Fibroblast of peridontal ligament (primary cell): ENCODE results near the gene SERHL2.
"Not testable (repeated sequence)": the region's sequence is repeated elsewhere in the genome, so short reads cannot be mapped to it uniquely, and the experiment has no call there.

ENCODE experiments used
- DNase-seq: peaks from one replicate; pipeline ENCODE4 v3.0.0-alpha.2; 2010; ENCODE audit errors: extremely low read depth

The SERHL2 gene

DNA sequence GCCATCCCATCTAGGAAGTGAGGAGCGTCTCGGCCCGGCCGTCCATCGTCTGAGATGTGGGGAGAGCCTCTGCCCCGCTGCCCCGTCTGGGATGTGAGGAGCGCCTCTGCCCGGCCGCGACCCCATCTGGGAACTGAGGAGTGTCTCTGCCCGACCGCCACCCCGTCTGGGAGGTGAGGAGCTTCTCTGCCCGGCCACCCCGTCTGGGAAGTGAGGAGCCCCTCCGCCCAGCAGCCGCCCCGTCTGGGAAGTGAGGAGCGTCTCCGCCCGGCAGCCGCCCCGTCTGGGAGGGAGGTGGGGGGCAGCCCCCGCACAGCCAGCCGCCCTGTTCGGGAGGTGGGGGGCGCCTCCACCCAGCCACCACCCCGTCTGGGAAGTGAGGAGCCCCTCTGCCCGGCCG is 53.9 kb downstream of the SERHL2 start:
- DNase-seq: not testable (repeated sequence)

DNA sequence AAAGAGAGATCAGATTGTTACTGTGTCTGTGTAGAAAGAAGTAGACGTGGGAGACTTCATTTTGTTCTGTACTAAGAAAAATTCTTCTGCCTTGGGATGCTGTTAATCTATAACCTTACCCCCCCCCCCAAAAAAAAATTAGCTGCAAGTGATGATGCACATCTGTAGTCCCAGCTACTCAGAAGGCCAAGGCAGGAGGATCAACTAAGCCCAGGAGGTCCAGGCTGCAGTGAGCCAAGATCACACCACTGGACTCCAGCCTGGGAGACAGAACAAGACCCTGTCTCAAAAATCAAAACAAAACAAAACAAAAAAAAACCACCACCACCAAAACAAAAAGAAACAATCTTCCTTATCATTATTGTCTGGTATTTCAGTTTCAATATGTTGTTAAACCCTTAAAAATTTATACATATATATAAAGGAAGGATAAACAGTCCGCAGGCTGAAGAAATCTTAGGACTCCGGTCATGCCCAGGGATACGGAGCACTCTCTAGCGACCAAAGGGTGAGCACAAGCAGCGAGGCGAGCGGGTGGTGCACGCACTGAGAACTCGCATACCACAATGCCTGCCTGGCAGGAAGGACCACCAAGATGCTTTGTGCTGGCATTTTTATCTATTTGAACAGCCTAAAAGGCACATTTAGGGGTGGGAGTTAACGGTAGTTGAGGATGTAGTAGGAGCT is 54.5 kb downstream of the SERHL2 start:
- peak; percentile 3 for DNase-seq

DNA sequence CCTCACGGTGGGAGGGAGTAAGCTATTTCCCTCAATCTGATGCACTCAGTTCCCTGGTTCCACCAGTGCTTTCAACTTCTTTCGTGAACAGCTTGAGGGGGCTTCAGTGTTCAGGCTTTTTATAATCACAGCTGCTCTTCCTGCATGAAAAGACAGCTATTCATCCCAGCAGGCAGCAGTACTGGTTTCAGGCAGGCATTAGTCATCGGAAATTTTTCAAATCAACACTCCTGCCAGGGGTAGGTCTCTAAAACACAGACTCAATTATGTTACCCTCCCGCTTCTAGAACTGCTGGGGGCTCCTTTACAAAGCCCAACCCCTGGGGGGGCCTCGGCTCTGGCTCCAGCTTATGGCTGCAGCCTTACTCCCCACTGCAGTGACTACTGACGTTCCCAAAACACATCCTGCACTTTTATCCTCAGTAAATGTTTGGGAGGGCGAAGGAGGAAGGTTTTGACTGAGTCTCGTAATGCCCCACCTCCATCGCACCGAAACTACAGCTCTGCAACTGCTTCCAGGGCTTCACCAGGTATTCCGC is 55.1 kb downstream of the SERHL2 start:
- peak; percentile 61 for DNase-seq

DNA sequence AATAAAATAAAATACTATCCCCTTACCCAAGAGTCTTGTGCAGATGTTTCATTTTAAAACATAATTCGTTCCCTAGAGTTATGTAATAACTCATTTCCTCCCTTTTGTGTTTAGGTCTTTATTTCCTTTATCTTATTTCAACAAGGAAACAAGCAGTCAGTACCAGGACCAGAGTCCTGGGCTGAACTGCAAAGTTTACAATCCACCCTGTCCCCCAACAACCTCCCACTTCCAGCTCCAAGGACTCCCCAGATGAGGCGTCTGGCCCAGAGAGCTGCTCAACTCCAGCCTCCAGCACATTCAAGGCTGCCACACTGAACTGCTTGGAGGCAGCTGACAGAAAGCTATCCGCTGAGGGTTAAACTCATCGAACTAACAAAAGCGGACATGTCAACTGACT is 56.4 kb downstream of the SERHL2 start:
- peak; percentile 15 for DNase-seq

DNA sequence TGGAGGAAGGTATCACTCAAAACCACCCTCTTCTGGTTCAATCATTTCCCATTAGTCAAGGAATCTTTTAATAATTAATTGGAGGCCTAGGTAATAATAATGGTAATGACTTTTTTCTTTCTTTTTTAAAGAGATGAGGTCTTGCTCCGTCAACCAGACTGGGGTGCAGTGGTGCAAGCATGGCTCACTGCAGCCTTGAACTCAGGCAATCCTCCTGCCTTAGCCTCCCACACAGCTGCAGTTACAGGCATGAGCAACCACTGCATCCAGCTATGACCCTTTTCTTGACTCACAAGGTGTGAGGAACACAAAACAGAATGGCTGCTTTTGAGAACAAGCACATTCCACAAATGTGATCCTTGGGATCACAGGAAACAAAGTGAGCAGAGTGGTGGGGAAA is 57.3 kb downstream of the SERHL2 start:
- no peak for DNase-seq

DNA sequence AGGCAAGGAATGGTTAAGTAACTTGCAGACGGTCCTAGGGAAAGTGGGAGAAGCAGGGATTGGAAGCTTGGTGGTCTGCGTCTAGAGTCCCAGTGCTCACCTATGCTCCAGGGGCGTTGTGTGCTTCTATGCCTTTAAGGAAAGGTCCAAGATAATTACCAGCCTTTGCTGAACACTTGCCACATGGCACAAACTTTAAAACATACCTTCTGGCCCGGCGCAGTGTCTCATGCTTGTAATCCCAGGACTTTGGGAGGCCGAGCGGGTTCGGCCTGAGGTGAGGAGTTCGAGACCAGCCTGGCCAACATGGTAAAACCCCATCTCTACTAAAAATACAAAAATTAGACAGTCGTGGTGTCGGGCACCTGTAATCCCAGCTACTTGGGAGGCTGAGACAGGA is 58.6 kb downstream of the SERHL2 start:
- DNase-seq: no peak

DNA sequence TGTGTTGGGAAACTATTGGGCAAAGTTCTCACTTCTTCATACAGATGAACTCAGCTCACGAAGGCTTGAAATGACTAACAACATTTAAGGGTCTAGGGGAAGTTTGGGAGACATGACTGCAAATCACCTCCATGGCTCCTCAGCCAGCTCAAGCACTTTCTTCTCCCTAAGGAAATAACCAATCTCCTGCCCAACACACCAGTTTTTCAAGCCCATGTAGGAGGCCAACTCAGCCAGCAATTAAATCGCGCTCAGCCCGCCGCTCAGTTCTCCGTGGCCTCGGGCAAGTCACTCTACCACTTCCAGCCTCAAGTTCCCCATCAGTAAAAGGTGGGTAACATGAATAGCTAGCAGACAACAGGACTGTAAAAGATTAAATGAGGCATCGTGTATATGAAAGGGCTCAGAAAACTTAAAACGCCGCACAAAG is 60.1 kb downstream of the SERHL2 start:
- peak; percentile 40 for DNase-seq

DNA sequence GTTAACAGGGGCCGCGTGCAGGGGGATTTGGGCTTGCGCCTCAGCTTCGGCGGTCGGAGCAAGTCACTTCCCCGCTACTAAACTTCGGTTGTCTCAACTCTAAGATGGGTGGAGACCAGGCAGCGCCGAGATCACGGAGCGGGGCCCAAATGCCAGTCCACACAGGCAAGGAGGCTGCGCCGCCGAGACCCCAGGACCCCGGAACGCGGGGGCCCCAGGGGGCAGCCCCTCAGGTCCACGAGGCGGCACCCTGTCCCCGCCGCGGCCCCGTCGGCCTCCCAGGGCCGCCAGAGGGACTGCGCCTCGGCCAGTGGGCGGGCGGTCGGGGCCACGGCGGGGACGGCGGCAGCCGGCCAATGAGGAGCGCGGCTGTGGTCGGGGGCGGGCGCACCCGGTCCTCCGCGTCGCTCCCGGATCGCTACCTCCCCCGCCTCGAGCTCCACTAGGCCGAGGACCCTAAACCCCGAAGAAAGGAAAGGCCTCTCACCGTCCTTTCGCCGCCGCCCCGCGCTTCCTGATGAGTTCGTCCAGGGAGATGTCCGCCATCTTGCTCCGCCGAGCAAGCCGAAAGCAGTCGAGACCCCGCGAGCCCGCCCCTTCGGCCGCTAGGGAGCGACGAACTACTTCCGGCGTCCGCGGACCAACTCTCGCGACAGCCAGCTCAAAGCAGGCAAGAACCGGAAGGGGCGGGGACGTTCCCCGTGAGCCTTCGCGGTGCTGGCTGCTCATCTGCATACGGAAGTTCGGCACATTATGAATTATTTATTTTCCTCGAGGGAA is 60.7 kb downstream of the SERHL2 start, which contains the start of gene POLDIP3:
TSS of gene POLDIP3 (minus strand) at position 572 of the 780 bp plus-strand sequence. CDS start at position 546, 26 bp downstream.
- DNase-seq: peak; percentile 98

DNA sequence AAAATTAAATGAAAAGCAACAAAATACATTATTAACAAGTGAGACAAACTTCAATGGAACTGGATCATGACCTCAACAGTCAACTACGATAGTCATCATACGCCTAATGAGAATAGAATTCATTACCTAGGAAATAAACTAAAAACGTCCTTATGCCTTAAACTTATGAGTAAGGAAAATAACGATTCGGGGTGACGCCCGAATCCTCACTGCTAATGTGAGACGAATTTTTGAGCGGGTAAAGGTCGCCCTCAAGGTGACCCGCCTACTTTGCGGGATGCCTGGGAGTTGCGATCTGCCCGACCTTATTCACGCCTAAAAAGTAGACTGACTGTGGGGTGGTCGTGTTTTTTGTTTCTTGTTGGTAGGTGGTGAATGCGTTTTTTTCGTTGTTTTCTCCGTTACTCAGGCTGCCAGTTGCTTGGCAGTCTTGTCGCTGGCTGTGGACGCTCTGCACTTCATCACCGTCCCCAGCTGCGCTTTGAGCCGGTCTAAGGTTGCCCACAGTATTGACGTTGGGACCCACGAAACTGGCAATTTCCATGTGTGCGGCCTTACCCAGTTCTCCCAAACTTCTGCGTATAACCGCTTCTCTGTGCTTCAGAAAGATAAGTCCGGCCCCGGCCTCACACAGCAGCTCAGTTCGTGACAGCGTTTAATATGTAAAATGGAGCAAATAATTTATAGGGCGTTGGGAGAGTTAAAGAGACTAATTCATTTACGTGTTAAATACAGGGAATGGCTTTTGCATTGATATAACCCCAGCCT is 61.5 kb downstream of the SERHL2 start:
- peak; percentile 98 for DNase-seq

DNA sequence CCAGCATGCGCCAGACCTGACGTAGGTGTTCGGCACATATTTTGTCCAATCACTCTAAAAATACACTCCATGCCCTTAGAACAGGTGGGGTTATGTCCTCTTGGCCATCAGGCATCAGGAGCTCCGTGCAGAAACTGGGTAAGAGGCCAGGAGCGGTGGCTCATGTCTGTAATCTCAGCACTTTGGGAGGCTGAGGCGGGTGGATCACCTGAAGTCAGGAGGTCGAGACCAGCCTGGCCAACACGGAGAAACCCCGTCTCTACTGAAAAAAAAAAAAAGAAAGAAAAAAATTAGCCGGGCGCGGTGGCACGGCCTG is 62.1 kb downstream of the SERHL2 start:
- not testable (repeated sequence) for DNase-seq

DNA sequence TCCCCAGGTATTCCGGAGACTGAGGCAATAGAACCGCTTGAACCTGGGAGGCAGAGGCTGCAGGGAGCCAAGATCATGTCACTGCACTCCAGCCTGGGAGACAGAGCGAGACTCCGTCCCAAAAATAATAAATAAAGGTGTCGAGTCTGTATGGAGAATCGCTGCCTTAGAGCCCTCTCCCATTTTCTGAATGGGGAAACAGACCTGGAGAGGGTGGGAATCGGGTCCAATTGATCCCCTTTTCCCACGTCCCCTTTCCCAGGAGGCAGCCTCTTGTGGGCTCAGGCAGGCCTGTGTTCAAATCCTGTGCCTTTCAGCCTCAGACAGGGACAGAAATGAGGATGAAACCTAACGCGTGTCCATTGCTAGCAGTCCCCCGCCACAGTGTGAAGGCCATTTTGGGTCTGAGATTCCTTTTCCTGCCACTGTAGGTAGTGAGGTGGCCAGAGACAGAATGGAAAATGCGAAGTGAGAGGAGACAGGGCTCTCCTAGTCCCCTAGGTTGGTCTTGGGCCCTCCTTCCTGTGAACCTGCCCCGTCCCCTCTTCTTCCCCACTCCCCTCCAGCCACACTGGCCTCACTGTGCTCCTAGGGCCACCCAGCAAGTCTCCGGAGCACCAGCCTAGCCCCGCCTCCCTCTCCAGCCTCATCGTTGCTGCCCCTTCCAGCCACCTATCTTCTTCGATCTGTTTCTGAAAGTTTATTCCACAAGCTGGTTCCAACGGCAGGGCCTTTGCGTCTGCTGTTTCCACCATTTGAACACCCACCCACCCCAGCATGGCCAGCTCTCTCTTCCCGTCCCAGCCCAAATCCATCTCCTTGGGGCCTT is 63.6 kb downstream of the SERHL2 start:
- DNase-seq: no peak

DNA sequence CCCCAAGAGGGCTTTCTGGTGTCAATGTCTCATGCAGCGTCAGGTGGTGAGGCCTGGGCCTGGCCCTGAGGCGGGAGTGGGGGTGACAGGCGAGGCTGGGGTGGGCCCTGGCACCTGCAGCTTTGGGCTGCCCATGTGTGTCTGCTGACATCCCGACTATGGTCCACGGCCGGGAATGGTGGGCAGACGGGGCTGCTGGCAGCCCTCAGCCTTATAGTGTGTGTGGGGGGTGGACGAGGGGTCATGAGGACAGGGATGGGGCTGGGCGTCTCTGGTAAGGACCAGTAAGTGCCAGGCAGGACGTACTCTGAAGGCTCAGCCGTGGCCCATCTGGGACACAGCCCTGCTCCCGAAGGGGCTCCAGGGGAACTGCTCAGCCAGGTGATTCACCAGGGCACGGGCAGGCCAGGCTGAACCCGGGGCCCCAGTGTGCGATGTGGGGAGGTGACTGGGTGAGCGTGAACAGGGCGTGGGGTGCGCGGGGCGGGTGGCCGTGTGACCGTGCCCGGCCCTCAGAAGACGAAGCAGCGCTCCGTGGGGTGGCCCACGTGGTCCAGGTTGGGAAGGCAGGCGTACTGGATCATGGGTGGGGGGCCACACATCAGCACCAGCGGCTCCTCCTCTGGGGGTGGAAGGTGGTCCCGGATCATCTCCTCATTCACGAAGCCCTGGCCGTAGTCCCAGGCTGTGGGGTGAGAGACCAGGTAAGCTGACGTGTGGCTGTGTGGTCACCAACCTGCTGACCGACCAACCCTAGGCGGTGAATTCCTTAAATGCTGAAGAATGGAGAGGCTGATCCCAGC is 65.7 kb downstream of the SERHL2 start:
- DNase-seq: no peak

DNA sequence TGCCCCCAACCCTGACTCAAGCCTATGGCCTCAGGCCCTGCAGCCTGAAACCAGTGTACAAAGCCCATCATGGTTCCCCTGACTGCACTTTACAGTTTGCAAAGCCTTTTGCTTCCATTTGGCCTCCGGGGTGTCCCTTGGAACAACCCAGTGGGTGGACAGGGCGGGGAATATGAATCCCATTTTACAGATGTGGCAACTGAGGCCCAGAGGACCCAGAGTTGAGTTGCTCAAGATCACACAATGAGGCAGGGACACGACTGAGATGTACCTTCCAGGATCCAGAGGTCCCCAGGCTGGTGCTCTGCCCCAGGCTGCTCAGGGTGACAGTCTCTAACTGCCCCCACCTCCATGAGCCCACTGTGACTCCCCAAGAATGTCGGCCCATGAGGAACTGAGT is 66.3 kb downstream of the SERHL2 start:
- DNase-seq: no peak

DNA sequence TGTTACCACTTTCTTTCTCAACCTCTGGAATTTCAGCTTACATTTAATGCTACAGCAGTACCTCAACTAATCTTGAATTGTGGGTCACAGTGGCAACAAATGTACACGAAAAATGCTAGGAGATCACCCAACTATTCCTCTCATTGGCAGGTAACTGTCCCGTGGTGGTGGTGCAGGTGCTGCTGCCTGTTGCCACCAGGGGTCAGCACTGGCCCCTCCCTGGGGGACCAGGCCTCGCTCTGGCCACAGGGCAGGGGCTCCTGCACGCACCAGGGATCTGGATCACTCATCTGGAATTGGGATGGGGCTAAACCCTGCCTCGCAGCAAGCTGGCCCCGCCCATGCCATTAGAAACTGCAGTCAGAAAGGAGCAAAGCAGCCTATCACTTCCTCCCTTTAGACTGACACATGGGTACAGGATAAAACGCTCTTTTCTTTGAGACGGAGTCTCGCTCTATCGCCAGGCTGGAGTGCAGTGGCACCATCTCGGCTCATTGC is 67.8 kb downstream of the SERHL2 start:
- DNase-seq: peak; percentile 72

DNA sequence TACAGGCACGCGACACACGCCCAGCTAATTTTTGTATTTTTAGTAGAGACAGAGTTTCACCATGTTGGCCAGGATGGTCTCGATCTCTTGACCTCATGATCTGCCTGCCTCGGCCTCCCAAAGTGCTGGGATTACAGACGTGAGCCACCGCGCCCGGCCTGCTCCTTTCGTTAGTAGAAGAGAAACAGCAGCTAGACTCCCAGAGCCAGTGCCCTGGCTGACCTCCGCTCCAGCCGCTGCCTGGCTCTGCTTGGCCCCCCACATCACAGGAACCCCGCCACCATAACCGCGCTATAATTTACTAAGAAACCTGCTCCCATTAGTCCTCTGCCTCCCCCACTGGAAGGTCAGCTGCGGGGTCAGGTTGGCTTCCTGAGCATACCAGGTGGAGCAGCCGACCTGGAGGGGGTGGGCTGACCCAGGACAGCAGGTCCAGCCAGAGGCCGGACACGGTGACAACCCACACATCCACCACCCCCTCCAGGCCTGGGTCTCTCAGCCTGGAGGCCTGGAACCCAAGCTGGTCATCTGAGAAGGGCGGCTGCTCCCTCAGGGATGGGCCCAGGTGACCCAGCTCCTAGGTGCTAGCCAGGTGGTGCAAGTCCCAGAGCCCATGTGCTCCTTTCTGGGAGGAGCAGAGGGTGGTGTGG is 68.4 kb downstream of the SERHL2 start:
- DNase-seq: no peak

DNA sequence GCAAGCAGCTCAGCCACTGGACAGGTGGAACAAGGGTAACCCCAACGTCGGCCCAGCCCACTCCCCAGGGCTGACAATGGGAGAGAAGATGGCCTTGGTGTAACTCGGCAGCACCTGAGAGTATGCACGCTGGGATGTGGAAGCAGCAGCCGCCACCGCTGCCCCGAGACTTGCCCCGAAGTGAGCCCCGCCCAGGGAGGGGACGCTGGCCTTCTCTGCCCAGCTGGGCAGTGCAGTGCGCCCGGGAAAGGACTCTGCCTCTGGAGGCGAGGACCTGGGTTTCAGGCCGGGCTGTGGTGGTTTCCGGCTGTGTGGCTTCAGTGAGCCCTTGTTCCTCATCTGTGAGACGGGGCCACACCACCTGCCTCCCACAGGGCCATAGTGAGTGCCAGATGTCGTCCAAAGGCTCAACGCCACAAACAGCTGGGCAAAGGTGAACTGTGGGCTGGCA is 69.6 kb downstream of the SERHL2 start:
- DNase-seq: no peak
